Measurements from ENCODE around the gene BIRC2. TPM values are rescaled to one million over a fixed set of nuclear protein-coding genes. Genes with fewer than 3 reads are reported as not detected.

BIRC2 gene
- polyA plus RNA-seq, 4 donors, result 22.1 to 68.5 (median 33.7) TPM

DNA sequence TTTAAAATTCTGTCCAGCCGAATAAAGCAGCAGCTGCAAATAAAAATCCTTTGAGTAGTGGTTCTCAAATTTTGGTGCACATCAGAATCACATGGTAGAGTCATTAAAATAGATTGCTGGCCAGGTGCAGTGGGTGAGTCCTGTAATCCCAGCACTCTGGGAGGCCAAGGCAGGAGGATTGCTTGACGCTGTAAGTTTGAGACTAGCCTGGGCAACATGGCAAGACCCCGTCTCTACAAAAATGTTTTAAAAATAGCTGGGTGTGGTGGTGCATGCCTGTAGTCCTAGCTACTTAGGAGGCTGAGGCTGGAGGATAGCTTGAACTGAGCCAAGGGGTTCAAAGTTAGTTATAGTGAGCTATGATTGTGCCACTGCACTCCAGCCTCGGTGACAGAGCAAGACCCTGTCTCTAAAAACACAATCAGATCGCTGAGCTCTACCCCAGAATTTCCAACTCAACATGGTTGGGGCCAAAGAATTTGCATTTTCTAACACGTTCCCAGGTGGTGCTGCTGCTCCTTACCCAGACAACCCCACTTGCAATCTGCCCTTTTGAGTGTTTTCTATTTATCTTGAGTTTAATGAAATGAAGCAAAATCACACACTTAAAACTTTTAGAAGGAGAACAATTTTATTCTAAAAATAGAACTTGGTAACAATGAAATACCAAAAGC lies 48.8 kb downstream of the BIRC2 start:
- Histone ChIP-seq H3K4me3 (ENCODE audit: low read depth in 1 of 3, low read length in 3 of 3) (no peak overlapping the region), H3K9me3 (ENCODE audit: control insufficient read depth in 2 of 2, insufficient read depth in 1 of 2, low read depth in 1 of 2, low read length in 1 of 2) (no peaks in the 10 kb centered on the region), H3K27ac (ENCODE audit: low read depth in 1 of 3, low read length in 2 of 3) (no peak overlapping the region), H3K36me3 (ENCODE audit: control insufficient read depth in 3 of 3, insufficient read depth in 2 of 3, low read depth in 1 of 3, low read length in 3 of 3) (peaks cover 6 to 48% (median 12%) of the 10 kb centered on the region in 3 donors), H3K27me3 (ENCODE audit: control insufficient read depth in 3 of 3, insufficient read depth in 3 of 3, low read length in 3 of 3) (no peaks in the 10 kb centered on the region), H3K4me1 (ENCODE audit: control insufficient read depth in 3 of 3, insufficient read depth in 2 of 3, low read depth in 1 of 3, low read length in 2 of 3) (no peaks in the 10 kb centered on the region)
- WGBS, 3 donors, result 84 to 88% (median 85%) methylated on average over 6 of the region's 6 CpGs
- DNase-seq, result no peak
- FAIRE-seq, result no peak

GRCh38 chr11:102396708-102397563 lies 49.9 kb downstream of the BIRC2 start:
- H3K4me3 ChIP-seq (ENCODE audit: low read depth in 1 of 3, low read length in 3 of 3), result no peak overlapping the region
- no peaks in the 10 kb centered on the region for H3K27me3 ChIP-seq (ENCODE audit: control insufficient read depth in 3 of 3, insufficient read depth in 3 of 3, low read length in 3 of 3)
- H3K36me3 ChIP-seq (ENCODE audit: control insufficient read depth in 3 of 3, insufficient read depth in 2 of 3, low read depth in 1 of 3, low read length in 3 of 3), result peaks cover 6 to 37% (median 12%) of the 10 kb centered on the region in 3 donors
- H3K9me3 ChIP-seq (ENCODE audit: control insufficient read depth in 2 of 2, insufficient read depth in 1 of 2, low read depth in 1 of 2, low read length in 1 of 2), result no peaks in the 10 kb centered on the region
- FAIRE-seq (no peak), DNase-seq (no peak)
- 79 to 92% (median 79%) methylated on average over 4 of the region's 4 CpGs for WGBS, 3 donors
- no peak overlapping the region for H3K27ac ChIP-seq (ENCODE audit: low read depth in 1 of 3, low read length in 2 of 3)
- H3K4me1 ChIP-seq (ENCODE audit: control insufficient read depth in 3 of 3, insufficient read depth in 2 of 3, low read depth in 1 of 3, low read length in 2 of 3), result no peaks in the 10 kb centered on the region

DNA sequence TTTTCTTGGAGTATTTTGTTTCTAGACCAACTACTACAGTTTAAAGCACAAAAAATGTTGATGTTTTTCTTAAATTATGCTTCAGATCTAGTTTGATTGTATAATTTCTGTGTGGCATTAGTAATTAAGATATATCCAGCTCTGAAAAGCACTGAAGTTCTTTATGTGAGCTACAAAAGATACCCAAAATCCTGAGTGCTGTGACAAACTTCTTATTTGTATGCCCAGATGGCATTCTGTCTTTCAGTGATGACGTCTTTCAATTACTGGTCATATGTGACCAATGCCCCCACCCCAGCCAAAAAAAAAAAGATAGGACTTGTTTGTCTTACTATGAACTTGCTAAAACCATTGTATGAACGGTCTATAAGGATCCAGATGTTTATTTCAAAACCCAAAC lies 51.3 kb downstream of the BIRC2 start:
- FAIRE-seq (no peak), DNase-seq (no peak)
- H3K27ac ChIP-seq (ENCODE audit: low read depth in 1 of 3, low read length in 2 of 3), result no peak overlapping the region
- WGBS, 3 donors, result 88 to 92% (median 90%) methylated on average over 2 of the region's 2 CpGs
- H3K36me3 ChIP-seq (ENCODE audit: control insufficient read depth in 3 of 3, insufficient read depth in 2 of 3, low read depth in 1 of 3, low read length in 3 of 3), result peaks cover 3 to 33% (median 9%) of the 10 kb centered on the region in 3 donors
- H3K9me3 ChIP-seq (ENCODE audit: control insufficient read depth in 2 of 2, insufficient read depth in 1 of 2, low read depth in 1 of 2, low read length in 1 of 2), result no peaks in the 10 kb centered on the region
- H3K27me3 ChIP-seq (ENCODE audit: control insufficient read depth in 3 of 3, insufficient read depth in 3 of 3, low read length in 3 of 3), result no peaks in the 10 kb centered on the region
- no peaks in the 10 kb centered on the region for H3K4me1 ChIP-seq (ENCODE audit: control insufficient read depth in 3 of 3, insufficient read depth in 2 of 3, low read depth in 1 of 3, low read length in 2 of 3)
- H3K4me3 ChIP-seq (ENCODE audit: low read depth in 1 of 3, low read length in 3 of 3), result no peak overlapping the region

DNA sequence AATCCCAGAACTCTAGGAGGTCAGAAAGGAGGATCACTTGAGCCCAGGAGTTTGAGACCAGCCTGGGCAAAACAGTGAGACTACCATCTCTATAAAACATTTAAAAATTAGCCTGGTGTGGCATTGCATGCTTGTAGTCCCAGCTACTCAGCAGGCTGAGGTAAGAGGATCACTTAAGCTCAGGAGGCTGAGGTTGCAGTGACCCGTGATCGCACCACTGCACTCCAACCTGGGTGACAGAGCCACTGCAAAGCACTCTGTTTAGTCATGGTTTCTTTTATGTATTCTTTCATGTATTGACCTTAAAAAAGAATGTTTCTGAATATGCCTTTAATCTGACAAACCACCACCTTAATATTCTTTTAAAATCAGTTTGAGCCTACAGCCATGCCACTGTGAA lies 52.2 kb downstream of the BIRC2 start:
- Histone ChIP-seq H3K27ac (ENCODE audit: low read depth in 1 of 3, low read length in 2 of 3) (no peak overlapping the region), H3K36me3 (ENCODE audit: control insufficient read depth in 3 of 3, insufficient read depth in 2 of 3, low read depth in 1 of 3, low read length in 3 of 3) (peaks cover 3 to 26% (median 6%) of the 10 kb centered on the region in 3 donors), H3K27me3 (ENCODE audit: control insufficient read depth in 3 of 3, insufficient read depth in 3 of 3, low read length in 3 of 3) (no peaks in the 10 kb centered on the region), H3K4me1 (ENCODE audit: control insufficient read depth in 3 of 3, insufficient read depth in 2 of 3, low read depth in 1 of 3, low read length in 2 of 3) (no peaks in the 10 kb centered on the region), H3K9me3 (ENCODE audit: control insufficient read depth in 2 of 2, insufficient read depth in 1 of 2, low read depth in 1 of 2, low read length in 1 of 2) (no peaks in the 10 kb centered on the region), H3K4me3 (ENCODE audit: low read depth in 1 of 3, low read length in 3 of 3) (no peak overlapping the region)
- no peak for DNase-seq
- no peak for FAIRE-seq
- WGBS, 3 donors, result 92 to 100% (median 96%) methylated on average over 2 of the region's 2 CpGs

DNA sequence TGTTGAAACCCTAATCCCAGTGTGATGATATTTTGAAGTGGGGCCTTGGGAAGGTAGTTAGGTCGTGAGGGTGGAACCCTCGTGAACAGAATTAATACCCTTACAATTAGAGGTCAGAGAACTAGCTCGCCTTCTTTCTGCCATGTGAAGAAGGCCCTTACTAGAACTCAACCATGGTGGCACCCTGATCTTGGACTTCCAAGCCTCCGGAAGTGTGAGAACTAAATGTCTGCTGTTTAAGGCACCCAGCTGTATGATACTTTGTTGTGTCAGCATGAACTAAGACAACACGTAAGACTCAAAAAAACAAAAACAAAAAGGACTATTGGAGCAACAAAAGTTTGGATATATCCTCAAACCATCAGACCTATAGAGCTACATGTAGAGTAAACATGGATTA lies 53.6 kb downstream of the BIRC2 start:
- H3K4me3 ChIP-seq (ENCODE audit: low read depth in 1 of 3, low read length in 3 of 3), result no peak overlapping the region
- no peaks in the 10 kb centered on the region for H3K27me3 ChIP-seq (ENCODE audit: control insufficient read depth in 3 of 3, insufficient read depth in 3 of 3, low read length in 3 of 3)
- no peaks in the 10 kb centered on the region for H3K9me3 ChIP-seq (ENCODE audit: control insufficient read depth in 2 of 2, insufficient read depth in 1 of 2, low read depth in 1 of 2, low read length in 1 of 2)
- 92 to 94% (median 93%) methylated on average over 5 of the region's 5 CpGs for WGBS, 3 donors
- peaks cover 0 to 22% (median 2%) of the 10 kb centered on the region in 3 donors for H3K36me3 ChIP-seq (ENCODE audit: control insufficient read depth in 3 of 3, insufficient read depth in 2 of 3, low read depth in 1 of 3, low read length in 3 of 3)
- no peak for DNase-seq
- no peak for FAIRE-seq
- no peaks in the 10 kb centered on the region for H3K4me1 ChIP-seq (ENCODE audit: control insufficient read depth in 3 of 3, insufficient read depth in 2 of 3, low read depth in 1 of 3, low read length in 2 of 3)
- no peak overlapping the region for H3K27ac ChIP-seq (ENCODE audit: low read depth in 1 of 3, low read length in 2 of 3)

- Histone ChIP-seq H3K27ac (ENCODE audit: low read depth in 1 of 3, low read length in 2 of 3) (no peak overlapping the region), H3K27me3 (ENCODE audit: control insufficient read depth in 3 of 3, insufficient read depth in 3 of 3, low read length in 3 of 3) (no peaks in the 10 kb centered on the region), H3K4me3 (ENCODE audit: low read depth in 1 of 3, low read length in 3 of 3) (no peak overlapping the region), H3K36me3 (ENCODE audit: control insufficient read depth in 3 of 3, insufficient read depth in 2 of 3, low read depth in 1 of 3, low read length in 3 of 3) (peaks cover 0 to 23% (median 2%) of the 10 kb centered on the region in 3 donors), H3K4me1 (ENCODE audit: control insufficient read depth in 3 of 3, insufficient read depth in 2 of 3, low read depth in 1 of 3, low read length in 2 of 3) (no peaks in the 10 kb centered on the region), H3K9me3 (ENCODE audit: control insufficient read depth in 2 of 2, insufficient read depth in 1 of 2, low read depth in 1 of 2, low read length in 1 of 2) (no peaks in the 10 kb centered on the region)
- no peak for DNase-seq
- WGBS, 3 donors, result 90 to 96% (median 92%) methylated on average over 3 of the region's 3 CpGs
- no peak for FAIRE-seq
Observed at GRCh38 chr11:102401905-102402304, 54.9 kb downstream of the BIRC2 start.

GRCh38 chr11:102402548-102402947 lies 55.5 kb downstream of the BIRC2 start:
- FAIRE-seq (no peak), DNase-seq (no peak)
- Histone ChIP-seq H3K27ac (ENCODE audit: low read depth in 1 of 3, low read length in 2 of 3) (no peak overlapping the region), H3K36me3 (ENCODE audit: control insufficient read depth in 3 of 3, insufficient read depth in 2 of 3, low read depth in 1 of 3, low read length in 3 of 3) (peaks cover 0 to 27% (median 5%) of the 10 kb centered on the region in 3 donors), H3K9me3 (ENCODE audit: control insufficient read depth in 2 of 2, insufficient read depth in 1 of 2, low read depth in 1 of 2, low read length in 1 of 2) (no peaks in the 10 kb centered on the region), H3K27me3 (ENCODE audit: control insufficient read depth in 3 of 3, insufficient read depth in 3 of 3, low read length in 3 of 3) (no peaks in the 10 kb centered on the region), H3K4me1 (ENCODE audit: control insufficient read depth in 3 of 3, insufficient read depth in 2 of 3, low read depth in 1 of 3, low read length in 2 of 3) (no peaks in the 10 kb centered on the region), H3K4me3 (ENCODE audit: low read depth in 1 of 3, low read length in 3 of 3) (no peak overlapping the region)

DNA sequence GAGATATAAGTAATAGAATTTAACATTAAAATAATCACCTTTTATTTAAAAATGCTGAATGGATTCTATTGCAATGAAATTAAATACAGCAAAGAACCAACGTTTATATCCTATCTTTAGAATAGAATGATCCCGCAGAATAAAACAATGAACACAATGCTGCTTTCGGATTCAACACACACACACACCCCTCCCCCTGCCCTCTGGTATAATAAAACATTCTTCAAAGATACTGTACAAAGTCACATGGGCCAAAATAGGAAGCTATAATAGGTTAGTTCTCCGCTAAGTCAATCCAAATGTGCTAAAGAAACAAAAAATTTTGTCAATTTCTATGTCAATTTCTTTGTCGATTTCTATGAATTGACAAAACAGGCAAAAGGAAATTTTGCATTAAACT lies 58.5 kb downstream of the BIRC2 start:
- no peak for FAIRE-seq
- Histone ChIP-seq H3K4me3 (ENCODE audit: low read depth in 1 of 3, low read length in 3 of 3) (no peak overlapping the region), H3K36me3 (ENCODE audit: control insufficient read depth in 3 of 3, insufficient read depth in 2 of 3, low read depth in 1 of 3, low read length in 3 of 3) (peaks cover 2 to 27% (median 4%) of the 10 kb centered on the region in 3 donors), H3K4me1 (ENCODE audit: control insufficient read depth in 3 of 3, insufficient read depth in 2 of 3, low read depth in 1 of 3, low read length in 2 of 3) (no peaks in the 10 kb centered on the region), H3K9me3 (ENCODE audit: control insufficient read depth in 2 of 2, insufficient read depth in 1 of 2, low read depth in 1 of 2, low read length in 1 of 2) (no peaks in the 10 kb centered on the region), H3K27ac (ENCODE audit: low read depth in 1 of 3, low read length in 2 of 3) (no peak overlapping the region), H3K27me3 (ENCODE audit: control insufficient read depth in 3 of 3, insufficient read depth in 3 of 3, low read length in 3 of 3) (no peaks in the 10 kb centered on the region)
- WGBS, 3 donors, result 83 to 92% (median 89%) methylated on average over 5 of the region's 5 CpGs
- no peak for DNase-seq

All from small intestine (tissue), 7 donors.